CD4-positive, alpha-beta T cell treated with Interleukin-6 at 100 ng/mL for 8 hours (primary cell): ENCODE results near the gene CYP26C1.
"Not testable (repeated sequence)": the region's sequence is repeated elsewhere in the genome, so short reads cannot be mapped to it uniquely, and the experiment has no call there.

ENCODE experiments used
- DNase-seq: peaks from one replicate; pipeline ENCODE4 v3.0.0-alpha.2; 2020; ENCODE audit warnings: mixed read lengths, low spot score

CYP26C1 gene

DNA sequence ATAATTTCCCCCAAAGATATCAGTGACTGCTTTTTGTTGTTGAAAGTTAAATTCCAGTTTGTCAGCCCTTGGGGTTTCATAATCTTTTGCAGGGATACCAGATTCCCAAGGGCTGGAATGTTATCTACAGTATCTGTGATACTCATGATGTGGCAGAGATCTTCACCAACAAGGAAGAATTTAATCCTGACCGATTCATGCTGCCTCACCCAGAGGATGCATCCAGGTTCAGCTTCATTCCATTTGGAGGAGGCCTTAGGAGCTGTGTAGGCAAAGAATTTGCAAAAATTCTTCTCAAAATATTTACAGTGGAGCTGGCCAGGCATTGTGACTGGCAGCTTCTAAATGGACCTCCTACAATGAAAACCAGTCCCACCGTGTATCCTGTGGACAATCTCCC is 16.3 kb downstream of the CYP26C1 start:
- no peak for DNase-seq

DNA sequence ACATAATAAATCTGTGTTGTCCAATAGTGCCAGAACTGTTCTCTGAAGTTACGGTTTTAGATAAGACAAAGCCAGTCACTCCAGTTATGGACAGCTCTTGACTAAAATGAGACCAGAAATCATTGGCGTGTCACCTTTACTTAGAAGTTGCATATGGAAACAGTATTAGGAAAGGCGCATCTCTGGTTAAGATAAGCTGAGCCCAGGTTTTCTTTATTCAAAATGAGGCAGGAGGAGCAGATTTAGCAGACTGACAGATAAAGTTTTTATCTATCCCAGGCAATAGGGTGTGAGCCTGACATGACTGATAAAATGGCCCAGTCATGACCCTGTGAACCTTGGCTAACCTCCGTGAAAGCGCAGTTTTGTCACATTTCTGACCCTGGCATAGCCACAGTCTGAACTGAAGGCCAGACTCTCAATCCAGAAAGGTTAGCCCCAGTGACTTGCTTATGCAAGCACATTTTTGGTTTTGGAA is 17.3 kb downstream of the CYP26C1 start:
- DNase-seq: no peak

- no peak for DNase-seq
Observed at GRCh38 chr10:93079663-93080349, 19.2 kb downstream of the CYP26C1 start.

GRCh38 chr10:93080350-93081046 is 19.9 kb downstream of the CYP26C1 start:
- peak; percentile 38 for DNase-seq

- no peak for DNase-seq
Observed at GRCh38 chr10:93081318-93081717, 20.7 kb downstream of the CYP26C1 start.

DNA sequence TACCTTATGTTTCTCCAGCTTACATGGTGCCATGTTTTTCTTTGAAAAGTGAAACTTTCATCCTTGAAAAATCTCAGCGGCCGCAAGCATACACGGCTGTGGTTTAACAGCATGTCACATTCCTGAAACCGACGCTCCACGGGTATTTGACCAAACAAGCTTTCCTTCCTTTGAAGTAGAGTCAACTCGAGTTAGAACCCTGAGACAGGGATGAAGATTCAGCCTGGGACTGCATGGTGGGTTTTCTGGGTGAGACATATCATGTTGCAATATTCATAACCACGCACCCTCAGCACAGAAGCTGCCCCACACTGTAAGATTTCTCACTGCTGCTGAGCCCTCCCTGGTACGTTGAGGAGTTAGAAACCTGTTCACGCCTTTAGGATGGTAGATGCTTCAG is 21.2 kb downstream of the CYP26C1 start:
- no peak for DNase-seq

- no peak for DNase-seq
Observed at GRCh38 chr10:93083743-93084539, 23.3 kb downstream of the CYP26C1 start.

DNA sequence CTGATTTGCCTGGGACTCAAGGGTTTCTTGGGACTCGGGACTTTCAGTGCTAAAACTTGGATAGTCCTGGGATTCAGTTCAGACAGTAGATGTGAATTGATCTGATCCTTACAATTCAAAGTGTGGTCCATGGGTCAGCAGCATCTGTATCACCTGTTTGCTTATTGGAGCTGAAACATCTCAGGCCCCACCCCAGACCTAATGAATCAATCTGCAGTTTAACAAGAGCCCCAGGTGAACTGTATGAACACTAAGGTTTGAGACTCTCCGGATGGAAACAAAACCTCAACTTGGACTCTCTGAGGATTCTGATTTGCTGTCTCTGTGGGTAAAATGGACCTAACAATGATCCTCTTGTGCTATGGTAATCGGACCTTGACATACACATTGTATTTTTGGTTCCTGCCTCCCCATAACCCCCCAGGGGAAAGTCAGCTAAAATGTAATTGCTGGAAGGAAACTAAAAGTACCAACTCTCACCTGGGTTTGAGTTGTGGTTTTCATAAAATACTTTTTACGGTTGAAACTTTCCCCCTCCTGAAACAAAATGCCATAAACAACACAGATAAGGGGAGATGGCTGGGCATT is 24.8 kb downstream of the CYP26C1 start:
- DNase-seq: no peak

- DNase-seq: no peak
Observed at GRCh38 chr10:93086289-93086688, 25.7 kb downstream of the CYP26C1 start.

GRCh38 chr10:93087846-93088245 is 27.2 kb downstream of the CYP26C1 start:
- DNase-seq: no peak

DNA sequence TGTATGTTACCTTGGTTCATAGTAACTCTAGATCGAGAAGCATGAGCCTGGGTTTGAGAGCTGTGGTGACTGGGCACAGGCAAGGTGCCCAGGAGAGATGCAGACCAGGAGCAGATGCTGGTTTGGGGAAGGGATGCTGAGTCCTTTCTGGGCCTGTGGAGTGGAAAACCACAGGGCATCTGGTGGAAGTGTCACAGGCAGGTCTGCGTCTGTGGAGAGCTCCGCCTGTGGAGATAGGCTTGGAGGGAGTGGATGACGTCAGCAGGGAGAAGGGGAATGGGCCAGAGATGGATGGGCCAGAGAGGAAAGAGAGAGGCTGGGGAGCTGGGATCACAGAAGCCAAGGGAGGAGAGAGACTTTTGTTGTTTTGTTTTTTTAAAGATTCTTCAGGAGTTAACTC is 27.9 kb downstream of the CYP26C1 start:
- no peak for DNase-seq

- no peak for DNase-seq
Observed at GRCh38 chr10:93090619-93091018, 30.0 kb downstream of the CYP26C1 start.

DNA sequence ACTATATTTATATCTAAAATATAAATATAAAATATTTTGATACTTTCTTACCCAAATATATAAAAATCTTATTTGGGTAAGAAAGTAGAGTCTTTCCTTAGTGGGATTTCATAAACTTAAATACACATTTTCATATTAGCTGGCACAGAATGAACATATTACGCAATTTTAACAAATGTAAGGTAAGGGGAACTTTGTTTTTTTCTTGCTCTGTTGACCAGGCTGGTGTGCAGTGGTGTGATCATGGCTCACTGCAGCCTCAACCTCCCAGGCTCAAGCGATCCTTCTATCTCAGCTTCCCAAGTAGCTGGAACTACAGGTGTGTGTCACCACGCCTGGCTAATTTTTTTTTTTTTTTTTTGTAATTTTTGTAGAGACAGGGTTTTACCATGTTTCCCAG is 31.4 kb downstream of the CYP26C1 start:
- no peak for DNase-seq

DNA sequence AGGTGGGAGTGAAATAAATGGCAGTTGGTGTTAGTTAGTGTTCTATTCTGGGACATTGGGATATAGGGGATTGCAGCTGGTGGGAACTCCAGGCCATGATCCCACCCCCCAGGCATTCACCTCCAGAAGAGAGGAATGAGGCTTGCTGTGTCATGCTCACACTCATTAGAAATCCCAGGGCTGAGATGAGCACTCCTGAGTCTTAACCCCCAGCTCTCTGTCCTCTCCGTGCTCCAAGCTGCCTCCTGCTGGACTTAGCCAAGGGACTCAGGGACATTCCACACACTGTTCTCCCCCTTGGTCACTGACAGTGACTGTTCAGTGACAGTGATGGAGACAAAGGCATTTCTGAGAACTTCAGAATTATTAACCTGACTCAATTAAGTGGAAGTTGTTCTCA is 34.6 kb downstream of the CYP26C1 start:
- no peak for DNase-seq

DNA sequence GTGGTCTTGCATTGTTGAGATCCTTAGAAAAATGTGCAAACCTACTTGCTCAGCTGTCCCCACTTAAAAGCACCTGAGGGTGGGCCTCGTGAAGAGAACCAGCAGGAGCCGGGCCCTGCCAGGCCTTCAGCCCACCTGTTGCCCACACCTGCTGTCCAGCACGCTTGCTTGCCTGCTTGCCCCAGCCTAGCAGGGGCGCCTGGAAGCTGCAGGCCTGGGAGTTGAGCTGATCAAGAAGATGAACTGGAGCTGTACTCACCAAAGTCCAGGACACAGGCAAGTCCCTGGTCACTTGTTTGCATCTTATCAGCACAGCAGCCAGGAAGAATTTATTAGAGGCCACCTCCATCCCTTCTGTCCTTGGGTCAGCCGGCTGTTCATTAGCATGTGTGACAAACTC is 36.3 kb downstream of the CYP26C1 start:
- no peak for DNase-seq

DNA sequence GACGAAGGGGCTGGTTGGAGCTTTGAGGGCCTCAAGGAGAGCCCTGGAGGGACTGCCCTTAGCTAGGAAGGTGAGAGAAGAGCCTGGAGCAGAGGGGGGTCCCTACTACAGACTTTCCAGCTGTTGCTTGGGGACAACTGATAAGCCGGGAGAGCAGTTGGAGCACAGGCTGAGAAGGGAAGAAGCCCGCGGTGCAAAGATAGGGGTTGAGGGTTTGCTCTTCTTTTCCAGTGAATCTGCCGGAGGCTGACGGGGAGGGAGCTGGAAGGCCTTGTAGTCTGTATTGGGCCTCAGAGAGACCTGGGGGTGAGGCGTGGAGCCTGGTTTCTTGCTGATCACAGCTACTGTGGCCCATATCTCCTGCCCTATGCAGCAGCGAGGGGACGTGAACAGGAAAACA is 36.8 kb downstream of the CYP26C1 start:
- DNase-seq: no peak

DNA sequence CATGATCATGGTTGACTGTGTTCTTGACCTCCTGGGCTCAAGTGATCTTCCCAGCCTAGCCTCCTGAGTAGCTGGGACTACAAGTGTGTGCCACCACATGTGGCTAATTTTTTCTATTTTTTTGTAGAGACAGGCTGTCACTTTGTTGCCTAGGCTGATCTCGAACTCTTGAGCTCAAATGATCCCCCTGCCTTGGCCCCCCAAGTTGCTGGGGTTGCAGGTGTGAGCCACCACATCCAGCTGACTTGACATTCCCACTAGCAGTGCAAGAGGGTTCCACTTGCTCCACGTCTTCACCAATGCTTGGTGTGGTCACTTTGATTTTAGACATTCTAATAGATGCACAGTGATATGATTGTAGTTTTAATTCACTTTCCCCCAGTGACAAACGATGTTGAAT is 38.2 kb downstream of the CYP26C1 start:
- no peak for DNase-seq

- no peak for DNase-seq
Observed at GRCh38 chr10:93099670-93100069, 39.1 kb downstream of the CYP26C1 start.

DNA sequence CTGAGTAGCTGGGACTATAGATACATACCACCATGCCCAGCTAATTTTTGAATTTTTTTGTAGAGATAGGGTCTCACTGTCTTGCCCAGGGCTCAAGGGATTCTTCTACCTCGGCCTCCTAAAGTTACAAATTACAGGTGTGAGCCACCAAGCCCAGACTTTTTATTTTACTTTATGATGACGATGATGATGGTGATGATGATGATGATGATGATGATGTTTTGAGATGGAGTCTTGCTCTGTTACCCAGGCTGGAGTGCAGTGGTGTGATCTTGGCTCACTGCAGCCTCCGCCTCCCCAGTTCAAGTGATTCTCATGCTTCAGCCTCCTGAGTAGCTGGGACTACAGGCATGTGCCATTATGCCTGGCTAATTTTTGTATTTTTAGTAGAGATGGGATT is 40.5 kb downstream of the CYP26C1 start:
- not testable (repeated sequence) for DNase-seq

DNA sequence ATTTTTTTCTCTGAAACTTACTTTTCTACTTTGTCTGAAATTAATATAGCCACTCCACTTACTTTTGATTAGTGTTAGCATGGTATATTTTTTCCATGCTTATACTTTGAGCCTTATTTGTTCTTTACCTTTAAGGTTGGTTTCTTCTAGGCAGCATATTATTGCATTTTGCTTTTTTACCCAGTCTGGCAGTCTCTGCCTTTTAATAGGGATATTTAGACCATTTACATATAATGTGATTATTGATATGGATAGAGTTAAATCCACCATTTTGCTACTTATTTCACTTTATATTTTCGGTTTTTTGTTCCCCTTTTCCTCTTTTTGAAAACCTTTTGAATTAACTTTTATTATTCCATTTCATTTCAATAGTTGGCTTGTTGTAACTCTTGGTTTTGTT is 43.4 kb downstream of the CYP26C1 start:
- no peak for DNase-seq

DNA sequence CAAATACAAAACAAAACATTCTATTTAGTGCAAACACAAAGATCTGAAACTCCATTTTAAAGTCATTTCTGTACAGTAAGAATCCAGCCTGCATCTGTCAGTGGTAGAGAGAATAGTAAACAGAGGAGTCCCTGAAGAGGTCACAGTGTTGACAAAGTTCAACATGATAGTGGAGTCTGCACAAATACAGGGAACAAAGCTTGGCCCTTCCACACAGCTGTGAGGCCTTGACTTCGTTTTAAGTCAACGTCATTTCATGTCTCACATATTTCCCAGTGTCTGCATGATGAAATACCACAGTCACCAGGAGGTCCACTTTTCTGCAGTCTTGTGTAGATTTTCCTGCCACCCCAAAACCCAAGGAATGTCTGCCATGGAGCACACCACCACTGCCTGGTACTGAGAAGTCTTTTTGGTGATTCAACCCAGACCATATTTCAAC is 46.1 kb downstream of the CYP26C1 start:
- DNase-seq: no peak

DNA sequence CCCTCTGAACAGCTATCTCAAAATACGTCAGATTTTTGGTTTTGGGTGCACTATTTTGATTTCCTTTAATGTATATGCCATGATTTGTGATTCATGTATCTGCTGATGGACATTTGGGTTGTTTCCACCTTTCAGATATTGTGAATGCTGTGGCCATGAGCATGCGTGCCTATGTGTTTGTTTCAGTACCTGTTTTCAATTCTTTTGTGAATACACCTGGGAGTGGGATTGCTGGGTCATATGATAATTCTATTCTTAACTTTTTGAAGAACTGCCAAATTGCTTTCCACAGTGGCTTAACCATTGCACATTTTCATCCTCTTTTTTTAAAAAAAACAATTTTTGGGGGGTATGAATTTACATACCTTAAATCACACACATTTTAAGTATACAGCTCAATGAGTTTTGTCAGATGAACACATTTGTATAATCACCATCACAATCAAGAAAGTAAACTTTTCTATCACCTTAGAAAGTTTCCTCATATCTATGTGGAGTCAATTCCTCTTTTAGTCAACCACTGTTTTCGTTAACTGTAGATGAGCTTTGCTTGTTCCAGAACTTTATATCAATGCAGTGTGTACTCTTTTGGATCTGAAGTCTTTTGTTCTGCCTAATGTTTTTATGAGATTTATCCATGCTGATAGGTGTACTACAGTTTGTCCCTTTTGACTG is 50.0 kb downstream of the CYP26C1 start:
- no peak for DNase-seq
